AG09309 (cell line): ENCODE measurements around the gene MAST4.

Experiments
- DNase-seq: peaks from one replicate; pipeline ENCODE4 v3.0.0-alpha.2; 2010; ENCODE audit warnings: low read depth
- H3K4me3 ChIP-seq: 2 replicates; pipeline ENCODE4 v1.5.1; 2011; ENCODE audit warnings: mild to moderate bottlenecking, low read depth, low read length, moderate library complexity; ENCODE audit not compliant: control insufficient read depth
- CTCF ChIP-seq: IDR thresholded peaks from 2 replicates; pipeline ENCODE4 v1.5.1; 2011; ENCODE audit warnings: mild to moderate bottlenecking, low read depth, low read length, inconsistent platforms; ENCODE audit not compliant: insufficient read depth, control insufficient read depth; ENCODE audit errors: missing control alignments

Gene MAST4

DNA sequence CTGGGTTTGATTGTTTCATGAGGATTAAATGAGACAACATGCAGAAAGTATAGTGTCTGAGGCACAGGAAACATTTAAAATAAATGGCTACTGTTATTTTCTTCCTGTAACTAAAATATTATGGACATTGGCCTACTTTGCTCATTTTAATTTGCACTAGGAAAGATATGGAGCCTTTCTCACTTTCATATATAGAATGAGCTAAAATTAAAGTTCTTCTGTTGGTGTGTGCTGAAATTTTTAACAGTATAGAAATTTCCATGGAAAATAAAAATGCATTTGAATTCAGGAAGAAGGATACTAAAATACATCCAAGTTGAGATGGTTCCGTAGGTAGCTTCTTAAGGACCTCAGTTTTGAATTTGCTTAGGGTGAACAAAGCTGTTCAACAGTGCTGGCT lies 131.9 kb downstream of the MAST4 start:
- no peak overlapping the region for H3K4me3 ChIP-seq
- no peak for DNase-seq

GRCh38 chr5:66737096-66737495 lies 140.9 kb downstream of the MAST4 start:
- no peak for TF ChIP-seq CTCF
- no peak overlapping the region for H3K4me3 ChIP-seq
- DNase-seq, result no peak

More for the DNA sequence above, 131.9 kb downstream of the MAST4 start:
- no peak for TF ChIP-seq CTCF

- TF ChIP-seq CTCF, result no peak
- DNase-seq, result no peak
- H3K4me3 ChIP-seq, result no peak overlapping the region
Measured at GRCh38 chr5:66738136-66738535, 141.9 kb downstream of the MAST4 start.

GRCh38 chr5:66739021-66739420 lies 142.8 kb downstream of the MAST4 start:
- no peak for TF ChIP-seq CTCF
- no peak overlapping the region for H3K4me3 ChIP-seq
- DNase-seq, result no peak

- TF ChIP-seq CTCF, result no peak
- DNase-seq, result no peak
Measured at GRCh38 chr5:66739951-66740350, 143.8 kb downstream of the MAST4 start.

DNA sequence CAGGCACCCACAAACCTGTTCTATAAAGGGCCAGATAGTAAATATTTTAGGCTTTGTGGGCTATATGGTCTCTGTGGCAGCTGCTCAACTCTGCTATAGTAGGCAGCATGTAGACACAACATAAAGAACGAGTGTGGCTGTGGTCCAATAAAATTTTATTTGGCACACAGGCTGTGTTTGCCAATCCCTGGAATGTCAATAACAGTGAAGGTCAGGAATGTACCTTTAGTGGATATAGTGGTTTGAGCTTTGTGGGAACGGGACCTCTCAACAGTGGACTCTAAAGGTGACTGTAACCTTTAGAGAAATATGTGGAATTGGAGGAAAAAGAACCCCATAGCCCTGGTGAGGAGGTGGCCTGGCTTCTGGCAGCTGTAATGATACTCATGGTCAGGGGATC lies 145.2 kb downstream of the MAST4 start:
- DNase-seq, result no peak
- no peak overlapping the region for H3K4me3 ChIP-seq
- TF ChIP-seq CTCF, result no peak

More at GRCh38 chr5:66739951-66740350, 143.8 kb downstream of the MAST4 start:
- H3K4me3 ChIP-seq, result no peak overlapping the region

DNA sequence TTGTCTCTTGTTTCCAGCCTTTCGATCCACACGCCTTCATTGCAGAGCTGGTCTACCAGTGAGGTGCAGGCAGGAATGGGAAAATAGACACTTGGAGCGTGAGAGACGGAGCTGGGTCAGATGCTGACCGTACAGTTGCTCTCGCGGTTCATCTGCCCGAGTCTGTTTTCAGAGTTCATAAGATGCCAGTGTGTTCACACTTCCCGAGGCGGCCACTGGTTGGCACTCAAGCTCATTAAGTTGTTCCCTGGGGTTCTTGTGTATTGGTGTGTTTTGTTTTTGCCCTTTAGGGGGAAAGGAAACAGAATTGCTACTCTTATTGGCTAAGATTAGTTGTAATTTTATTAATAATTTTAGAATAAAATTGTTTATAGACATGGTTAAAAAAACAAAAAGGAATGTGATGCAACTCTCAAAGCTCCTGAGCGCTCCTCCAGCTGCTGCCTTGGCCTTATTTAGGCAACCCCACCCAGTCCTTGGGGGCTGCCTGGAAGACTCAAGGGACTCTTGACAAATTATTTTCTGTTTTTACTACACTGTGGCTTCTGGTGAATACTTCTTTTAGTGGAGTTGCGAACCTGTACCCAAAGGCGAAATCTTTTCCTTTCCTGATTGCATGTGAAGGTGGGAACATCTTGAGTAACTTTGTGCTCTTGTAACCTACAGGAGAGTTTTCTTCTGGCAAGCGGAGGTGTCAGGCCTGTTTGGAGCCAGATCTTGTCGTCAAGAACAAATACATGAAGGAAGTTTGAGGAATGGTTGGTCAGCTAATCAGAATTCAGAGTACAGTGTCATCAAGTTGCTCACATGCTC lies 146.1 kb downstream of the MAST4 start:
- TF ChIP-seq CTCF, result peak; percentile 12
- H3K4me3 ChIP-seq, result no peak overlapping the region
- DNase-seq, result no peak
